Esophagus squamous epithelium (tissue), 5 donors: ENCODE data around the gene SLC34A2. TPM values are rescaled to one million over a fixed set of nuclear protein-coding genes. Genes with fewer than 3 reads are reported as not detected.

Experiments used
- DNase-seq: peaks from one replicate; lab custom pipeline; 2025; lab: John Stamatoyannopoulos, UW
- H3K27ac ChIP-seq, 4 donors: fragments of 200-600 bp; sonication (generic); one replicate each; pipeline ENCODE4 v1.5.1; 2016 to 2019; ENCODE audit warnings: mild to moderate bottlenecking in 1 of 4
- H3K27me3 ChIP-seq, 4 donors: fragments of 200-600 bp; sonication (generic); 1 replicate in 3 of 4; 2 replicates in 1 of 4; pipeline versions ENCODE4 v1.5.1 to v1.6.0; 2017 to 2021; ENCODE audit warnings: antibody characterized with exemption in 1 of 4
- H3K36me3 ChIP-seq, 3 donors: fragments of 200-600 bp; sonication (generic); one replicate each; pipeline ENCODE4 v1.5.1; 2016 to 2019
- H3K4me1 ChIP-seq, 3 donors: fragments of 200-600 bp; sonication (generic); one replicate each; pipeline ENCODE4 v1.5.1; 2017 to 2019
- H3K4me3 ChIP-seq, 4 donors: fragments of 200-600 bp; sonication (generic); 1 replicate in 3 of 4; 2 replicates in 1 of 4; pipeline ENCODE4 v1.5.1; 2016 to 2019; ENCODE audit warnings: mild to moderate bottlenecking in 2 of 4, moderate library complexity in 1 of 4
- H3K9me3 ChIP-seq, 3 donors: fragments of 200-600 bp; sonication (generic); one replicate each; pipeline ENCODE4 v1.5.1; 2016 to 2019
- CTCF ChIP-seq, 6 experiments: fragments of 450-650 bp in 4 of 6; fragments of 200-600 bp in 2 of 6; sonication (generic) in 2 of 6; IDR thresholded peaks; one replicate each; pipeline ENCODE4 v1.5.1; 2016 to 2019; ENCODE audit warnings: antibody characterized with exemption in 6 of 6, mild to moderate bottlenecking in 4 of 6, moderate library complexity in 4 of 6
- POLR2A ChIP-seq, 4 donors: fragments of 450-650 bp; IDR thresholded peaks; one replicate each; pipeline ENCODE4 v1.6.1; 2017; ENCODE audit warnings: antibody characterized with exemption in 4 of 4, mild to moderate bottlenecking in 4 of 4, moderate library complexity in 3 of 4
- WGBS, 2 donors: methylation state at CpG; one replicate each; pipeline ENCODE4 v1.1.5; 2018; 5-methylcytosine and 5-hydroxymethylcytosine counted together
- intact Hi-C: fragments of 100-400 bp; cut with DNase I; formaldehyde crosslinking; loops from one replicate; pipeline ENCODE4 v1.15.0; 2022
- small RNA-seq, 4 donors: library from RNA; depleted of rRNA; stranded (forward); fragments of <200 nt; gene quantifications; one replicate each; pipeline ENCODE3, GENCODE V24; 2016
- total RNA-seq, 4 donors: library from RNA; depleted of rRNA; stranded (reverse); fragments of >200 nt; gene quantifications; one replicate each; pipeline ENCODE4 v1.1.0, GENCODE V29; 2016
- donor health status: DM: yes; HTN: yes; CAD: no.

The SLC34A2 gene
- total RNA-seq, 4 donors from 2014 or later, result 0.15 to 7.9 (median 0.76) TPM; not detected in 1

- no peaks in the 10 kb centered on the region for H3K27me3 ChIP-seq
- no peak overlapping the region for H3K27ac ChIP-seq
- 88 to 90% methylated on average over 4 of the region's 4 CpGs for WGBS, 2 donors
- H3K9me3 ChIP-seq, result no peaks in the 10 kb centered on the region
- H3K4me3 ChIP-seq, result no peak overlapping the region
- intact Hi-C loops, result no loop called here
- no peak for DNase-seq
- no peaks in the 10 kb centered on the region for H3K36me3 ChIP-seq
- no peaks in the 10 kb centered on the region for H3K4me1 ChIP-seq
- no peak for TF ChIP-seq CTCF (IDR thresholded peaks at IDR 0.05)
- TF ChIP-seq POLR2A (IDR thresholded peaks at IDR 0.05), result no peak
Measured at GRCh38 chr4:25713812-25714211, 58.2 kb downstream of the SLC34A2 start.

- H3K27ac ChIP-seq, result no peak overlapping the region
- intact Hi-C loops, result no loop called here
- H3K27me3 ChIP-seq, result no peaks in the 10 kb centered on the region
- DNase-seq, result no peak
- H3K4me3 ChIP-seq, result no peak overlapping the region
- no peaks in the 10 kb centered on the region for H3K9me3 ChIP-seq
- TF ChIP-seq POLR2A (IDR thresholded peaks at IDR 0.05) (no peak), CTCF (IDR thresholded peaks at IDR 0.05) (no peak)
- 76 to 81% methylated on average over 3 of the region's 3 CpGs for WGBS, 2 donors
- H3K4me1 ChIP-seq, result no peaks in the 10 kb centered on the region
- H3K36me3 ChIP-seq, result no peaks in the 10 kb centered on the region
Measured at GRCh38 chr4:25722964-25723363, 67.3 kb downstream of the SLC34A2 start.

GRCh38 chr4:25723409-25723808 lies 67.8 kb downstream of the SLC34A2 start:
- TF ChIP-seq CTCF (IDR thresholded peaks at IDR 0.05) (no peak), POLR2A (IDR thresholded peaks at IDR 0.05) (no peak)
- H3K4me1 ChIP-seq, result no peaks in the 10 kb centered on the region
- intact Hi-C loops, result no loop called here
- no peak for DNase-seq
- WGBS, 2 donors, result 40 to 78% methylated on average over 1 of the region's 1 CpG
- no peak overlapping the region for H3K4me3 ChIP-seq
- H3K27ac ChIP-seq, result no peak overlapping the region
- no peaks in the 10 kb centered on the region for H3K9me3 ChIP-seq
- no peaks in the 10 kb centered on the region for H3K27me3 ChIP-seq
- no peaks in the 10 kb centered on the region for H3K36me3 ChIP-seq

- no peak overlapping the region for H3K27ac ChIP-seq
- H3K9me3 ChIP-seq, result no peaks in the 10 kb centered on the region
- H3K4me1 ChIP-seq, result no peaks in the 10 kb centered on the region
- no peak overlapping the region for H3K4me3 ChIP-seq
- intact Hi-C loops, result no loop called here
- no peaks in the 10 kb centered on the region for H3K27me3 ChIP-seq
- H3K36me3 ChIP-seq, result no peaks in the 10 kb centered on the region
- no peak for DNase-seq
- WGBS, 2 donors, result 78% methylated on average over 6 to 7 of the region's 7 CpGs
- TF ChIP-seq CTCF (IDR thresholded peaks at IDR 0.05), result no peak
- no peak for TF ChIP-seq POLR2A (IDR thresholded peaks at IDR 0.05)
Measured at GRCh38 chr4:25725870-25726269, 70.2 kb downstream of the SLC34A2 start.

GRCh38 chr4:25727711-25728493 lies 72.3 kb downstream of the SLC34A2 start:
- intact Hi-C loops, result no loop called here
- Histone ChIP-seq H3K9me3 (no peaks in the 10 kb centered on the region), H3K4me1 (no peaks in the 10 kb centered on the region), H3K27ac (no peak overlapping the region), H3K27me3 (no peaks in the 10 kb centered on the region), H3K36me3 (no peaks in the 10 kb centered on the region), H3K4me3 (no peak overlapping the region)
- TF ChIP-seq POLR2A (IDR thresholded peaks at IDR 0.05), result no peak
- no peak for TF ChIP-seq CTCF (IDR thresholded peaks at IDR 0.05)
- no peak for DNase-seq
- WGBS, 2 donors, result 68 to 81% methylated on average over 8 to 9 of the region's 9 CpGs

Small RNA genes within 50 kb of the gene (small RNA-seq; reads per million reads assigned to genes)
- gene AC092436.3 (0 to 0.09 (median 0) reads per million in 4 donors), gene MTND4LP22 (0 reads per million in 4 donors), gene RPS29P11 (0 reads per million in 4 donors)

Other genes with a start within 250 kb of the SLC34A2 start
- 10 to 100 TPM in 1 of 4 donors, 1 to 10 TPM in 3; 6.9 to 13.5 (median 7.5) TPM for gene SEL1L3, start 207.1 kb downstream of the SLC34A2 start, total RNA-seq